ENCODE data around the gene MACROD2.

MACROD2 gene

DNA sequence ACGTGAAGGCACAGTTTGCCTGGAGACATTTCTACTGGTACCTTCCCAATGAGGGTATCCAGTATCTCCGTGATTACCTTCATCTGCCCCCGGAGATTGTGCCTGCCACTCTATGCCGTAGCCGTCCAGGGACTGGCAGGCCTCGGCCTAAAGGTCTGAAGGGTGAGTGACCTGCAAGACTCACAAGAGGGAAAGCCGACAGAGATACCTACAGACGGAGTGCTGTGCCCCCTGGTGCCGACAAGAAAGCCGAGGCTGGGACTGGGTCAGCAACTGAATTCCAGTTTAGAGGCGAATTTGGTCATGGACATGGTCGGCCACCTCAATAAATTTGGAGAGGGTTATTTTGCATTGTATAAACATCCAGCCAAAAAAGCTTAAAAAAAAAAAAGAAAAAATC is 762.4 kb downstream of the MACROD2 start:
- H3K4me1 ChIP-seq (ENCODE audit: control insufficient read depth in 1 of 2, insufficient read depth in 1 of 2, low read depth in 1 of 2, low read length in 1 of 2) = no peaks in the 10 kb centered on the region
- no peaks in the 10 kb centered on the region for H3K27me3 ChIP-seq
- TF ChIP-seq CTCF (IDR thresholded peaks at IDR 0.05) = no peak
- no peak overlapping the region for H3K27ac ChIP-seq
- no peaks in the 10 kb centered on the region for H3K9me3 ChIP-seq
- no peaks in the 10 kb centered on the region for H3K36me3 ChIP-seq
- H3K4me3 ChIP-seq (ENCODE audit: low read depth in 1 of 2, low read length in 1 of 2) = no peak overlapping the region

GRCh38 chr20:14758356-14758755 is 763.0 kb downstream of the MACROD2 start:
- no peaks in the 10 kb centered on the region for H3K4me1 ChIP-seq (ENCODE audit: control insufficient read depth in 1 of 2, insufficient read depth in 1 of 2, low read depth in 1 of 2, low read length in 1 of 2)
- H3K27ac ChIP-seq = no peak overlapping the region
- no peaks in the 10 kb centered on the region for H3K9me3 ChIP-seq
- no peaks in the 10 kb centered on the region for H3K36me3 ChIP-seq
- H3K4me3 ChIP-seq (ENCODE audit: low read depth in 1 of 2, low read length in 1 of 2) = no peak overlapping the region
- no peaks in the 10 kb centered on the region for H3K27me3 ChIP-seq
- no peak for TF ChIP-seq CTCF (IDR thresholded peaks at IDR 0.05)

- H3K27me3 ChIP-seq = no peaks in the 10 kb centered on the region
- no peak overlapping the region for H3K27ac ChIP-seq
- TF ChIP-seq CTCF (IDR thresholded peaks at IDR 0.05) = no peak
- H3K4me1 ChIP-seq (ENCODE audit: control insufficient read depth in 1 of 2, insufficient read depth in 1 of 2, low read depth in 1 of 2, low read length in 1 of 2) = no peaks in the 10 kb centered on the region
- no peaks in the 10 kb centered on the region for H3K9me3 ChIP-seq
- no peaks in the 10 kb centered on the region for H3K36me3 ChIP-seq
- no peak overlapping the region for H3K4me3 ChIP-seq (ENCODE audit: low read depth in 1 of 2, low read length in 1 of 2)
Observed at GRCh38 chr20:14759979-14760378, 764.7 kb downstream of the MACROD2 start.

DNA sequence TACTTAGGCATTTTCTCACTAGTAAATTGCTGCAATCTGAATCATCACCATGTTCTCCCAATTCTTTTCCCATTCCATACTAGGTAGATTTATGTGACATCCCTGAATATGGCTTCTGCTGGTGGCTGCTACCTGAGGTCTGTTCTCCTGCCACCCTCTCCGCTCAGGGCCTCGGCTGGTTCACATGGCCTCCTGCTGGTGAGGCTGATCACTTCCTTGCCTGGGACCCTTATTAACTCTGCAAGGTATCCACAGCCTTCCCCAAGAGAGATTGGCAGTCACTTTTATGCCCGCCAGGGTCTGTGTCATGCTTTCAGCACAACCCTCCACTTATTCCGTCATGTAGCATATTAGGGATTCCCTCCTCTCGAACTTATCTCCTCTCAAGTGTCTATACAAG is 766.6 kb downstream of the MACROD2 start:
- Histone ChIP-seq H3K27me3 (no peaks in the 10 kb centered on the region), H3K4me3 (ENCODE audit: low read depth in 1 of 2, low read length in 1 of 2) (no peak overlapping the region), H3K4me1 (ENCODE audit: control insufficient read depth in 1 of 2, insufficient read depth in 1 of 2, low read depth in 1 of 2, low read length in 1 of 2) (no peaks in the 10 kb centered on the region), H3K9me3 (no peaks in the 10 kb centered on the region), H3K36me3 (no peaks in the 10 kb centered on the region), H3K27ac (no peak overlapping the region)
- TF ChIP-seq CTCF (IDR thresholded peaks at IDR 0.05) = no peak

DNA sequence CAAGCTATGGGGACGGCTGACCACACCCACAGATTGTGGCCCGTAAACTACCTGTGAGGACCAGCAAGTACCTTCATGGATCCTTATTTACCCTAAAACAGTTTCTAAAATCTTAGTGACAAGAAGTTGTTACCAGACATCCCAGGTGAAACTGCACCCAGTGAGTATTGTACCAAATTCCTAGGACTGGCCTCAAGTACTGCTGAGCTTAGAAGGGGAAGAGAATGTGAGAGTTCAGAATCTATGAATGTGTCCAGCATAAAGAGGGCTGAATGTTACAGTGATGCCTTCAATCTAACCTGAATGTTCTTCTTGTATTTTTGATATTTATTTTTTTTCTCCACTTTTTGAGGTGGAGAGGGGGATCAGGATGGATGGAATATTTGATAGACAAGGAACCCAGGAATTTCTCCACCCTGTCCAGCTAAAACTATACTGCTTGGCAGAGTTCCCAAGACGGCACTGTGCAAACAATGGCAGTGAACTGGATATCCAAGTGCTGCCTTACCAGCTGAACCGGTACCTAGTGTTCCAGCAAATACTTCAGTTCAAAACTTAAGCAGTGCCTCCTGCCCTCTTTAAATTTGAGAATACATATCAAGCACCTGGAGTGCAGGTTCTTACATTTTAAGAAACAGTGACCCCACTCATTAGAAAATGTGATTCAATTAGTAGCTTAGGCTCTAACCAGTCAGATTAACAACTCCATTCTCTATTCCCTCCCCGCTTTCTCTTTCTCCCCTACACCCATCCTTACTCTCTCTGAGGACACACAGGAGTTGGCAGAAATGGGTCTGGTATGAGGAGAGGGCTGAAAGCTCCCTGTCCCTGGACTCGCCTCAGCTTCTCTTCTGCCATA is 769.4 kb downstream of the MACROD2 start:
- Histone ChIP-seq H3K36me3 (no peaks in the 10 kb centered on the region), H3K4me3 (ENCODE audit: low read depth in 1 of 2, low read length in 1 of 2) (no peak overlapping the region), H3K27me3 (no peaks in the 10 kb centered on the region), H3K27ac (no peak overlapping the region), H3K4me1 (ENCODE audit: control insufficient read depth in 1 of 2, insufficient read depth in 1 of 2, low read depth in 1 of 2, low read length in 1 of 2) (no peaks in the 10 kb centered on the region), H3K9me3 (no peaks in the 10 kb centered on the region)
- no peak for TF ChIP-seq CTCF (IDR thresholded peaks at IDR 0.05)
